Endothelial cell of umbilical vein (primary cell): ENCODE data around the gene UBAC1.

Experiments
- EZH2 ChIP-seq: IDR thresholded peaks from 2 replicates; pipeline ENCODE4 v1.6.1; 2012; ENCODE audit warnings: borderline replicate concordance, low read depth, mild to moderate bottlenecking, moderate library complexity, low read length, inconsistent platforms; ENCODE audit not compliant: severe bottlenecking
- MAX ChIP-seq: IDR thresholded peaks from 2 replicates; pipeline ENCODE4 v1.6.1; 2011; ENCODE audit not compliant: insufficient read depth, insufficient read length
- POLR2A ChIP-seq: IDR thresholded peaks from 2 replicates; pipeline ENCODE4 v1.6.1; 2012; ENCODE audit warnings: low read depth, mild to moderate bottlenecking, control low read depth, low read length
- POLR2AphosphoS5 ChIP-seq: IDR thresholded peaks from 2 replicates; pipeline ENCODE4 v1.6.1; 2012; ENCODE audit warnings: low read depth, mild to moderate bottlenecking, control low read depth, low read length, moderate library complexity; ENCODE audit not compliant: insufficient read depth
- TF ChIP-seq, protein P1 (sequence below), 2 donors: IDR thresholded peaks; 1 replicate in 1 of 2; 2 replicates in 1 of 2; pipeline ENCODE4 v1.5.1; 2011; ENCODE audit warnings: low read length in 2 of 2, mild to moderate bottlenecking in 2 of 2, moderate library complexity in 2 of 2, control low read depth in 1 of 2, inconsistent platforms in 1 of 2, low read depth in 1 of 2; ENCODE audit not compliant: insufficient read depth in 1 of 2; ENCODE audit errors: extremely low read depth in 1 of 2

- TF ChIP-seq POLR2AphosphoS5: no peak
- TF ChIP-seq, protein P1, sequence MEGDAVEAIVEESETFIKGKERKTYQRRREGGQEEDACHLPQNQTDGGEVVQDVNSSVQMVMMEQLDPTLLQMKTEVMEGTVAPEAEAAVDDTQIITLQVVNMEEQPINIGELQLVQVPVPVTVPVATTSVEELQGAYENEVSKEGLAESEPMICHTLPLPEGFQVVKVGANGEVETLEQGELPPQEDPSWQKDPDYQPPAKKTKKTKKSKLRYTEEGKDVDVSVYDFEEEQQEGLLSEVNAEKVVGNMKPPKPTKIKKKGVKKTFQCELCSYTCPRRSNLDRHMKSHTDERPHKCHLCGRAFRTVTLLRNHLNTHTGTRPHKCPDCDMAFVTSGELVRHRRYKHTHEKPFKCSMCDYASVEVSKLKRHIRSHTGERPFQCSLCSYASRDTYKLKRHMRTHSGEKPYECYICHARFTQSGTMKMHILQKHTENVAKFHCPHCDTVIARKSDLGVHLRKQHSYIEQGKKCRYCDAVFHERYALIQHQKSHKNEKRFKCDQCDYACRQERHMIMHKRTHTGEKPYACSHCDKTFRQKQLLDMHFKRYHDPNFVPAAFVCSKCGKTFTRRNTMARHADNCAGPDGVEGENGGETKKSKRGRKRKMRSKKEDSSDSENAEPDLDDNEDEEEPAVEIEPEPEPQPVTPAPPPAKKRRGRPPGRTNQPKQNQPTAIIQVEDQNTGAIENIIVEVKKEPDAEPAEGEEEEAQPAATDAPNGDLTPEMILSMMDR (IDR thresholded peaks at IDR 0.05; ENCODE audit: extremely low read depth in 1 of 2, insufficient read depth in 1 of 2, low read depth in 1 of 2, low read length in 2 of 2): no peak
- no peak for TF ChIP-seq POLR2A
- TF ChIP-seq EZH2: no peak
- TF ChIP-seq MAX: no peak
Measured at GRCh38 chr9:135998016-135998380, 36.8 kb upstream of the UBAC1 start.
